RWPE2 (cell line): ENCODE data around the gene SLC9A9.

ENCODE experiments used
- ATAC-seq: fragments of 200-7000 bp; cut with Tn5 transposase; 3 replicates; pipeline ENCODE4 v1.9.1; 2021; ENCODE audit warnings: low read depth
- DNase-seq: peaks from one replicate; pipeline ENCODE4 v3.0.0-alpha.2; 2020; ENCODE audit warnings: low spot score
- H3K27ac ChIP-seq: fragments of 450-650 bp; 2 replicates; pipeline ENCODE4 v1.5.1; 2017; ENCODE audit warnings: mild to moderate bottlenecking; ENCODE audit not compliant: poor library complexity, severe bottlenecking
- H3K27me3 ChIP-seq: fragments of 250-450 bp; sonication (Bioruptor Pico); 2 replicates; pipeline ENCODE4 v1.5.1; 2021; ENCODE audit warnings: mild to moderate bottlenecking, moderate library complexity; ENCODE audit not compliant: insufficient read depth, poor library complexity, severe bottlenecking
- H3K36me3 ChIP-seq: fragments of 250-450 bp; sonication (Bioruptor Pico); 2 replicates; pipeline ENCODE4 v1.5.1; 2020; ENCODE audit warnings: low read depth, mild to moderate bottlenecking, moderate library complexity
- H3K4me1 ChIP-seq: fragments of 250-450 bp; sonication (Bioruptor Pico); 2 replicates; pipeline ENCODE4 v1.5.1; 2021; ENCODE audit warnings: mild to moderate bottlenecking, moderate library complexity; ENCODE audit not compliant: insufficient read depth, poor library complexity, severe bottlenecking
- H3K4me3 ChIP-seq: fragments of 250-450 bp; sonication (Bioruptor Pico); 2 replicates; pipeline ENCODE4 v1.5.1; 2021; ENCODE audit warnings: mild to moderate bottlenecking, moderate library complexity; ENCODE audit not compliant: severe bottlenecking
- H3K9me3 ChIP-seq: fragments of 250-450 bp; sonication (Bioruptor Pico); 2 replicates; pipeline ENCODE4 v1.5.1; 2021; ENCODE audit warnings: mild to moderate bottlenecking, moderate library complexity; ENCODE audit not compliant: severe bottlenecking
- CTCF ChIP-seq: fragments of 450-650 bp; IDR thresholded peaks from one replicate; pipeline ENCODE4 v1.5.1; 2017; ENCODE audit warnings: mild to moderate bottlenecking, moderate library complexity; ENCODE audit not compliant: poor library complexity, severe bottlenecking

SLC9A9 gene

DNA sequence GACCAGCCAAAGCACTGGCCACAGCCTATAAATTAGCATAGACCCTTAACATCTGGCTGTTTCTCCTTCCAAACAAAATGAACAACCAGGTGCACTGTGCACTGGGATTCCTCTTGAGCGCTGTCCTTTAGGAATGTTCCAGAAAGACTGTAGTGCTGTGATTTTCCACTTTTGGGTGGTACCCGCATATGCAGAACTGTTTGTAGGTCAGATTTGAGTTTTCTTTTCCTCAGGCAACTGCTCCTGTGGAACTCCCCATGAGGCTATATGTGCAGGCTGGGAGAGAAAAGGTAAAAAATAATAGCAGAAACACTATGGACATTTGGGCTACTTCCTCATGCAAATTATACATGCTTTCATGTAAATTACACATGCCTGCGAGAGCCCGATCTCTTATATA, 589.6 kb downstream of the SLC9A9 start:
- Histone ChIP-seq H3K4me3 (no peak overlapping the region), H3K4me1 (peaks cover 2% of the 10 kb centered on the region), H3K27me3 (no peaks in the 10 kb centered on the region), H3K36me3 (no peaks in the 10 kb centered on the region), H3K9me3 (no peaks in the 10 kb centered on the region), H3K27ac (no peak overlapping the region)
- no peak for ATAC-seq
- TF ChIP-seq CTCF, result no peak
- DNase-seq, result no peak

GRCh38 chr3:143256416-143256815, 591.9 kb downstream of the SLC9A9 start:
- Histone ChIP-seq H3K36me3 (no peaks in the 10 kb centered on the region), H3K27me3 (no peaks in the 10 kb centered on the region), H3K4me3 (no peak overlapping the region), H3K27ac (no peak overlapping the region), H3K9me3 (no peaks in the 10 kb centered on the region), H3K4me1 (no peaks in the 10 kb centered on the region)
- ATAC-seq (no peak), DNase-seq (no peak)
- no peak for TF ChIP-seq CTCF

- no peak for ATAC-seq
- DNase-seq, result no peak
- Histone ChIP-seq H3K4me1 (no peaks in the 10 kb centered on the region), H3K4me3 (no peak overlapping the region), H3K27ac (no peak overlapping the region), H3K36me3 (no peaks in the 10 kb centered on the region), H3K9me3 (no peaks in the 10 kb centered on the region), H3K27me3 (no peaks in the 10 kb centered on the region)
- no peak for TF ChIP-seq CTCF
Measured at GRCh38 chr3:143255739-143256138, 592.5 kb downstream of the SLC9A9 start.

DNA sequence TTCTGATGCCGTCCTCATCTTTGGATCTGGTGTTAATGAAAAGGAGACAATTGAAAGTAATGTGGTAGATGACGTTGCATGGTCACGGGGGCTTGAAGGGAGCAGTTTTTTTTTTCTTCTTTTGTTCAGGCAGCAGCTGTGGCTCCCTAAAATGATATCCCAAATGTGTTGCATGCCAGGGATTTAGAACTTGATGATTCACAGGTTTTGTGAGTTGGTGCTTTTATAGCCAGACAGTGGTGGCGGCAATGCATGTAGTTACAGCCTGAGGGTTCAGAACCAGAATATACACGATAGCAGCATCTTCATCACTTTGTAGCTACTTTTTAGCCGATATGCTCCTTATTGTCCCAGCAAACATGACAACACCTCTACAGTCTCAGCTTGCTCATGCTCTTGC, 595.3 kb downstream of the SLC9A9 start:
- ATAC-seq (no peak), DNase-seq (no peak)
- H3K4me1 ChIP-seq, result peaks cover 4% of the 10 kb centered on the region
- no peaks in the 10 kb centered on the region for H3K27me3 ChIP-seq
- no peaks in the 10 kb centered on the region for H3K36me3 ChIP-seq
- H3K4me3 ChIP-seq, result no peak overlapping the region
- no peaks in the 10 kb centered on the region for H3K9me3 ChIP-seq
- no peak for TF ChIP-seq CTCF
- H3K27ac ChIP-seq, result no peak overlapping the region

- Histone ChIP-seq H3K27me3 (no peaks in the 10 kb centered on the region), H3K36me3 (no peaks in the 10 kb centered on the region), H3K4me3 (no peak overlapping the region), H3K9me3 (no peaks in the 10 kb centered on the region), H3K4me1 (peaks cover 4% of the 10 kb centered on the region), H3K27ac (no peak overlapping the region)
- no peak for TF ChIP-seq CTCF
- no peak for ATAC-seq
- no peak for DNase-seq
Measured at GRCh38 chr3:143249014-143249413, 599.3 kb downstream of the SLC9A9 start.
